Measurements from ENCODE around the gene SLC17A8.

GRCh38 chr12:100348657-100349454 is 8.0 kb upstream of the SLC17A8 start:
- TF ChIP-seq, protein P1, sequence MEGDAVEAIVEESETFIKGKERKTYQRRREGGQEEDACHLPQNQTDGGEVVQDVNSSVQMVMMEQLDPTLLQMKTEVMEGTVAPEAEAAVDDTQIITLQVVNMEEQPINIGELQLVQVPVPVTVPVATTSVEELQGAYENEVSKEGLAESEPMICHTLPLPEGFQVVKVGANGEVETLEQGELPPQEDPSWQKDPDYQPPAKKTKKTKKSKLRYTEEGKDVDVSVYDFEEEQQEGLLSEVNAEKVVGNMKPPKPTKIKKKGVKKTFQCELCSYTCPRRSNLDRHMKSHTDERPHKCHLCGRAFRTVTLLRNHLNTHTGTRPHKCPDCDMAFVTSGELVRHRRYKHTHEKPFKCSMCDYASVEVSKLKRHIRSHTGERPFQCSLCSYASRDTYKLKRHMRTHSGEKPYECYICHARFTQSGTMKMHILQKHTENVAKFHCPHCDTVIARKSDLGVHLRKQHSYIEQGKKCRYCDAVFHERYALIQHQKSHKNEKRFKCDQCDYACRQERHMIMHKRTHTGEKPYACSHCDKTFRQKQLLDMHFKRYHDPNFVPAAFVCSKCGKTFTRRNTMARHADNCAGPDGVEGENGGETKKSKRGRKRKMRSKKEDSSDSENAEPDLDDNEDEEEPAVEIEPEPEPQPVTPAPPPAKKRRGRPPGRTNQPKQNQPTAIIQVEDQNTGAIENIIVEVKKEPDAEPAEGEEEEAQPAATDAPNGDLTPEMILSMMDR (optimal IDR thresholded peaks at IDR 0.05 in 1 of 3, IDR thresholded peaks at IDR 0.05 in 1 of 3, conservative IDR thresholded peaks at IDR 0.05 in 1 of 3; ENCODE audit: extremely low read depth in 1 of 3, insufficient read depth in 2 of 3, low read length in 3 of 3) = peak in 2 of 3 experiments; percentile 18 to 29
- no peak for TF ChIP-seq EZH2 (IDR thresholded peaks at IDR 0.05; ENCODE audit: low read length)

Measured in keratinocyte (primary cell).